ENCODE measurements around the gene LRBA.

The LRBA gene

GRCh38 chr4:150725957-150726523 is 289.0 kb downstream of the LRBA start:
- DNase-seq (ENCODE audit: low read depth): no peak

- DNase-seq (ENCODE audit: low read depth): no peak
These were observed 291.2 kb downstream of the LRBA start for GRCh38 chr4:150723727-150724411.

GRCh38 chr4:150722908-150723362 is 292.1 kb downstream of the LRBA start:
- DNase-seq (ENCODE audit: low read depth): no peak

GRCh38 chr4:150720973-150721518 is 294.0 kb downstream of the LRBA start:
- DNase-seq (ENCODE audit: low read depth): no peak

- no peak for DNase-seq (ENCODE audit: low read depth)
These were observed 297.1 kb downstream of the LRBA start for GRCh38 chr4:150717952-150718351.

GRCh38 chr4:150714462-150715438 is 300.3 kb downstream of the LRBA start:
- DNase-seq (ENCODE audit: low read depth): no peak

GRCh38 chr4:150713251-150713650 is 301.8 kb downstream of the LRBA start:
- no peak for DNase-seq (ENCODE audit: low read depth)

GRCh38 chr4:150710770-150711375 is 304.2 kb downstream of the LRBA start:
- DNase-seq (ENCODE audit: low read depth): no peak

GRCh38 chr4:150708004-150708403 is 307.1 kb downstream of the LRBA start:
- no peak for DNase-seq (ENCODE audit: low read depth)

GRCh38 chr4:150699599-150699998 is 315.5 kb downstream of the LRBA start:
- DNase-seq (ENCODE audit: low read depth): no peak

GRCh38 chr4:150695162-150695561 is 319.9 kb downstream of the LRBA start:
- DNase-seq (ENCODE audit: low read depth): no peak

GRCh38 chr4:150694438-150694837 is 320.6 kb downstream of the LRBA start:
- no peak for DNase-seq (ENCODE audit: low read depth)

- no peak for DNase-seq (ENCODE audit: low read depth)
These were observed 331.2 kb downstream of the LRBA start for GRCh38 chr4:150683775-150684350.

- DNase-seq (ENCODE audit: low read depth): no peak
These were observed 333.0 kb downstream of the LRBA start for GRCh38 chr4:150682126-150682525.

GRCh38 chr4:150681063-150681462 is 334.0 kb downstream of the LRBA start:
- DNase-seq (ENCODE audit: low read depth): no peak

GRCh38 chr4:150680651-150681050 is 334.4 kb downstream of the LRBA start:
- DNase-seq (ENCODE audit: low read depth): no peak

- no peak for DNase-seq (ENCODE audit: low read depth)
These were observed 335.2 kb downstream of the LRBA start for GRCh38 chr4:150679765-150680343.

GRCh38 chr4:150679018-150679764 is 335.9 kb downstream of the LRBA start:
- DNase-seq (ENCODE audit: low read depth): no peak

- no peak for DNase-seq (ENCODE audit: low read depth)
These were observed 341.3 kb downstream of the LRBA start for GRCh38 chr4:150673793-150674192.

GRCh38 chr4:150668824-150669223 is 346.3 kb downstream of the LRBA start:
- DNase-seq (ENCODE audit: low read depth): no peak

- no peak for DNase-seq (ENCODE audit: low read depth)
These were observed 350.1 kb downstream of the LRBA start for GRCh38 chr4:150664935-150665334.

All from non-pigmented ciliary epithelial cell (primary cell).